Esophagus muscularis mucosa (tissue), 3 donors: Measurements from ENCODE around the gene CCDC187.

ENCODE experiments used
- CTCF ChIP-seq, 3 experiments: fragments of 200-600 bp in 2 of 3; fragments of 450-650 bp in 1 of 3; sonication (generic) in 2 of 3; IDR thresholded peaks; one replicate each; pipeline ENCODE4 v1.5.1; 2017 to 2019; ENCODE audit warnings: antibody characterized with exemption in 3 of 3, mild to moderate bottlenecking in 2 of 3, moderate library complexity in 1 of 3
- EP300 ChIP-seq: sonication (generic); formaldehyde crosslinking; IDR thresholded peaks from one replicate; pipeline ENCODE4 v1.6.1; 2017; ENCODE audit warnings: antibody characterized with exemption

GRCh38 chr9:136300016-136300545, 3.8 kb downstream of the CCDC187 start:
- TF ChIP-seq CTCF (IDR thresholded peaks at IDR 0.05) (no peak), EP300 (no peak)
